B cell (primary cell): ENCODE data around the gene CLN6. TPM values are rescaled to one million over a fixed set of nuclear protein-coding genes. Genes with fewer than 3 reads are reported as not detected.

Experiments used
- ATAC-seq: fragments of 200-7000 bp; cut with Tn5 transposase; one replicate; pipeline ENCODE4 v1.10.0; 2021; ENCODE audit warnings: low read depth, mild to moderate bottlenecking, moderate number of reproducible peaks, moderate library complexity
- CTCF ChIA-PET: fragments of 350-600 bp; sonication (Branson Sonifier 250); formaldehyde crosslinking; loops from one replicate; lab custom pipeline; 2021; ENCODE audit warnings: antibody characterized with exemption, inconsistent platforms; lab: Charles Lee
- POLR2A ChIA-PET: fragments of 350-600 bp; sonication (Branson Sonifier 250); formaldehyde crosslinking; loops from one replicate; lab custom pipeline; 2021; ENCODE audit warnings: antibody characterized with exemption; lab: Charles Lee
- DNase-seq: peaks from one replicate; pipeline ENCODE4 v3.0.0; 2013
- H2AFZ ChIP-seq: 2 replicates; pipeline ENCODE4 v1.6.1; 2012; ENCODE audit warnings: mild to moderate bottlenecking, low read depth, low read length; ENCODE audit not compliant: insufficient read depth, poor library complexity, severe bottlenecking
- H3K27ac ChIP-seq, 2 donors: 1 replicate in 1 of 2; 2 replicates in 1 of 2; pipeline ENCODE4 v1.5.1; 2012 to 2013; ENCODE audit warnings: low read length in 2 of 2, mild to moderate bottlenecking in 2 of 2, moderate library complexity in 1 of 2
- H3K27me3 ChIP-seq, 4 experiments: fragments of 200-600 bp in 1 of 4; sonication (generic) in 1 of 4; replicated peaks in 1 of 4; 1 replicate in 2 of 4; 2 replicates in 2 of 4; pipeline versions ENCODE4 v1.6.1 to v1.7.0; 2013 to 2016; ENCODE audit warnings: low read length in 3 of 4, mild to moderate bottlenecking in 2 of 4, mixed read lengths in 1 of 4, moderate library complexity in 1 of 4; ENCODE audit not compliant: insufficient read depth in 4 of 4, control insufficient read depth in 3 of 4; ENCODE audit errors: control extremely low read depth in 1 of 4
- H3K36me3 ChIP-seq, 2 experiments: replicated peaks in 1 of 2; 1 replicate in 1 of 2; 2 replicates in 1 of 2; pipeline versions ENCODE4 v1.6.1 to v1.7.1; 2013; ENCODE audit warnings: low read length in 1 of 2; ENCODE audit not compliant: insufficient read depth in 2 of 2, control insufficient read depth in 1 of 2; ENCODE audit errors: control extremely low read depth in 1 of 2, extremely low read depth in 1 of 2
- H3K4me1 ChIP-seq, 2 donors: fragments of 200-600 bp in 1 of 2; sonication (generic) in 1 of 2; 1 replicate in 1 of 2; 2 replicates in 1 of 2; pipeline versions ENCODE4 v1.5.1 to v1.6.1; 2013 to 2017; ENCODE audit warnings: low read length in 2 of 2; ENCODE audit not compliant: control insufficient read depth in 2 of 2, insufficient read depth in 2 of 2
- H3K4me2 ChIP-seq: replicated peaks from 2 replicates; pipeline ENCODE3; 2012; ENCODE audit warnings: mild to moderate bottlenecking, low read depth, low read length; ENCODE audit not compliant: poor library complexity, severe bottlenecking
- H3K4me3 ChIP-seq, 5 experiments: fragments of 200-600 bp in 1 of 5; sonication (generic) in 1 of 5; 1 replicate in 3 of 5; 2 replicates in 2 of 5; pipeline versions ENCODE4 v1.5.1 to v1.7.0; 2011 to 2016; ENCODE audit warnings: low read length in 4 of 5, mild to moderate bottlenecking in 4 of 5, low read depth in 2 of 5, control low read depth in 1 of 5, moderate library complexity in 1 of 5; ENCODE audit not compliant: insufficient read depth in 1 of 5; ENCODE audit errors: control extremely low read depth in 1 of 5, extremely low read depth in 1 of 5
- H3K79me2 ChIP-seq: fragments of 200-600 bp; sonication (generic); one replicate; pipeline ENCODE4 v1.6.0; 2016; ENCODE audit warnings: low read length; ENCODE audit not compliant: control insufficient read depth, insufficient read depth
- H3K9ac ChIP-seq: fragments of 200-600 bp; sonication (generic); 2 replicates; pipeline ENCODE4 v1.6.1; 2017; ENCODE audit warnings: mild to moderate bottlenecking, low read length, moderate library complexity
- H3K9me3 ChIP-seq, 3 donors: one replicate each; pipeline versions ENCODE4 v1.6.1 to v1.7.1; 2013; ENCODE audit warnings: low read length in 2 of 3; ENCODE audit not compliant: control insufficient read depth in 2 of 3, insufficient read depth in 1 of 3; ENCODE audit errors: control extremely low read depth in 1 of 3
- H4K20me1 ChIP-seq: 2 replicates; pipeline ENCODE4 v1.6.0; 2012; ENCODE audit warnings: mild to moderate bottlenecking, low read length; ENCODE audit not compliant: insufficient read depth, control insufficient read depth, poor library complexity, severe bottlenecking
- H3K27ac Mint-ChIP-seq: one replicate; pipeline ENCODE4 v1.8.0; 2021; ENCODE audit warnings: mixed read lengths
- H3K27me3 Mint-ChIP-seq: one replicate; pipeline ENCODE4 v1.8.0; 2021; ENCODE audit warnings: mixed read lengths
- H3K4me1 Mint-ChIP-seq: one replicate; pipeline ENCODE4 v1.8.0; 2021; ENCODE audit warnings: mixed read lengths
- H3K4me3 Mint-ChIP-seq: one replicate; pipeline ENCODE4 v1.8.0; 2021; ENCODE audit warnings: mixed read lengths
- H3K9me3 Mint-ChIP-seq: one replicate; pipeline ENCODE4 v1.8.0; 2022; ENCODE audit warnings: mixed read lengths; ENCODE audit not compliant: insufficient read depth
- EZH2 ChIP-seq: IDR thresholded peaks from 2 replicates; pipeline ENCODE4 v1.6.1; 2012; ENCODE audit warnings: borderline replicate concordance, low read depth, mild to moderate bottlenecking, moderate library complexity, low read length; ENCODE audit not compliant: insufficient read depth, poor library complexity, severe bottlenecking
- WGBS: methylation state at CpG from one replicate; pipeline ENCODE4 v1.1.5; 2013; ENCODE audit warnings: missing lambda C conversion rate; ENCODE audit not compliant: insufficient coverage; 5-methylcytosine and 5-hydroxymethylcytosine counted together
- intact Hi-C: fragments of 100-400 bp; cut with micrococcal nuclease; formaldehyde crosslinking; loops from one replicate; pipeline ENCODE4 v1.10.0; 2022
- polyA plus RNA-seq: library from polyadenylated mRNA; depleted of rRNA; stranded (reverse); fragments of >200 nt; gene quantifications from 2 replicates; pipeline ENCODE4 v1.2.3, GENCODE V29; 2012
- total RNA-seq, 2 donors: library from RNA; stranded (reverse); fragments of 120-200 nt in 1 of 2; gene quantifications; 1 replicate in 1 of 2; 2 replicates in 1 of 2; pipeline versions ENCODE4 v1.2.3 to v1.2.4, GENCODE V29; 2013 to 2022
- TF ChIP-seq, protein P1 (sequence below): fragments of 200-600 bp; IDR thresholded peaks from one replicate; pipeline ENCODE4 v1.8.0; 2022; ENCODE audit warnings: antibody characterized with exemption, mild to moderate bottlenecking

CLN6 gene
- total and polyA plus RNA-seq, 2 donors (not counting 1 experiment from before 2014, with no cell fraction given), result 22.8 TPM

DNA sequence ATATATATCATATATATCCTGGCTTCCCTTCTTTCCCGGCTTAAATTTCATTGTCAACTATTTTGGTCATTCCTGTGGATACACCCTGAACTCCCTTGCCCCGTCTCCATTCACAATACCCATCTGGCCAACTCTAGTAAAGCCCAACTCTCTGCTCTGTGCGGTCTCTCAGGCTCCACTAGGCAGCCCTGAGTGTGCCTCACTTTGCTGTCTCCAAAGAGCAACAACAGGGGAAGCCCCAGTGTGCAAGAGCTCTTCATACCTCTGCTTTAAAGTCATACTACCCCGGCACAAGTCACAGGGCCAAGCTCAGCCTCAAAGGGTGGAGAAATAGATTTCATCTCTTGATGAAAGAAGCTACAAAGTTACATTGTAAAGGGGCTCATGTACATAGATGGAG is 29.2 kb upstream of the CLN6 start:
- peaks cover 10 to 12% of the 10 kb centered on the region in 2 donors for H3K4me1 ChIP-seq
- intact Hi-C loops, result loop anchor here (10.0 kb wide), 1 partner anchor 666 kb away; no protein-coding TSS in a partner anchor
- peaks cover 0 to 17% (median 8%) of the 10 kb centered on the region in 4 experiments for H3K27me3 ChIP-seq
- H3K4me2 ChIP-seq, result no peak overlapping the region
- ChIA-PET CTCF (no interaction called here), POLR2A (no interaction called here)
- H3K4me3 ChIP-seq, result no peak overlapping the region
- no peaks in the 10 kb centered on the region for H3K79me2 ChIP-seq
- no peak overlapping the region for H3K27ac Mint-ChIP-seq
- no peak for ATAC-seq
- no peaks in the 10 kb centered on the region for H3K9me3 Mint-ChIP-seq
- TF ChIP-seq, protein P1, sequence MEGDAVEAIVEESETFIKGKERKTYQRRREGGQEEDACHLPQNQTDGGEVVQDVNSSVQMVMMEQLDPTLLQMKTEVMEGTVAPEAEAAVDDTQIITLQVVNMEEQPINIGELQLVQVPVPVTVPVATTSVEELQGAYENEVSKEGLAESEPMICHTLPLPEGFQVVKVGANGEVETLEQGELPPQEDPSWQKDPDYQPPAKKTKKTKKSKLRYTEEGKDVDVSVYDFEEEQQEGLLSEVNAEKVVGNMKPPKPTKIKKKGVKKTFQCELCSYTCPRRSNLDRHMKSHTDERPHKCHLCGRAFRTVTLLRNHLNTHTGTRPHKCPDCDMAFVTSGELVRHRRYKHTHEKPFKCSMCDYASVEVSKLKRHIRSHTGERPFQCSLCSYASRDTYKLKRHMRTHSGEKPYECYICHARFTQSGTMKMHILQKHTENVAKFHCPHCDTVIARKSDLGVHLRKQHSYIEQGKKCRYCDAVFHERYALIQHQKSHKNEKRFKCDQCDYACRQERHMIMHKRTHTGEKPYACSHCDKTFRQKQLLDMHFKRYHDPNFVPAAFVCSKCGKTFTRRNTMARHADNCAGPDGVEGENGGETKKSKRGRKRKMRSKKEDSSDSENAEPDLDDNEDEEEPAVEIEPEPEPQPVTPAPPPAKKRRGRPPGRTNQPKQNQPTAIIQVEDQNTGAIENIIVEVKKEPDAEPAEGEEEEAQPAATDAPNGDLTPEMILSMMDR, result no peak
- TF ChIP-seq EZH2, result no peak
- H4K20me1 ChIP-seq, result no peaks in the 10 kb centered on the region
- H3K27ac ChIP-seq, result no peak overlapping the region
- H3K4me1 Mint-ChIP-seq, result peaks cover 4% of the 10 kb centered on the region
- no peak overlapping the region for H2AFZ ChIP-seq
- DNase-seq, result no peak
- H3K27me3 Mint-ChIP-seq, result peaks cover 30% of the 10 kb centered on the region
- 84% methylated on average over 2 of the region's 4 CpGs for WGBS
- no peaks in the 10 kb centered on the region for H3K9me3 ChIP-seq
- H3K9ac ChIP-seq, result no peak overlapping the region
- no peak overlapping the region for H3K4me3 Mint-ChIP-seq
- no peaks in the 10 kb centered on the region for H3K36me3 ChIP-seq

DNA sequence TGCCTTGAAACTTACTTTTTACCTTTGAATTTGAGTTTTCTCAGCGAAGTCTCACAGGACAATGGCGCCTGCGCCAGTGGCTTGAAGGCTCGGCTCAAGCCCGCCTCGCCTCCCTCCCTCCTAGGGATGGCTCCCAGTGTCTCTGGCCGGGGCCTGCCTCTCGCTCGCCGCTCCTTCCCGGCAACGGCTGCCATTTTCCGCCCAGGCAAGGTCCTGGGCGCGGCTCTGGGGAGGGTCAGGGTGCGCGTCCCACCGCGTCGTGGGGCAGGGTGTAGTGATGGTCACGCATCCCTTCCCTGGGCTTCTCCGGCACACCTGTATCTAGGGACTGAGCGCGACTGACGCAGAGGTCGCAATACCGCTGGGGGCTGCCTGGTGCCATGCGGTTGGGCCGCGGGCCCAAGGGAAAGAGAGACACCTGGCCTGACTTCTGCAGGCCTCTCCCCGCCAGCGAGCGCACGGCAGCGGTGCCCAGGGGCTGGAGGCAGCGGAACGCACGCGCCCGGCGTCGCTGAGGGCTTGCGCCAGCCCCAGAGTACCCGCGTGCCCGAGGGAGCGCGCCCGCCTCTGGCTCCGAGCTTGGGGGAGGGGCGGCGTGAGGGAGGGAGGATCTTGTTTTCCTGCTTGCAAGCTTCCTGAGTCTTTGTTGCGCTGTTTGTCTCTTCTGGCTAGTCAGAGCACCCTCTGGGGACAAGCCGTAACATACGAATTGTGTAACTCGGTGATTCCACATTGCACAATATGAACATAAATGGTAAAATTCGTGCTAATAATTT is 27.3 kb upstream of the CLN6 start:
- Histone ChIP-seq H3K27me3 (peaks cover 0 to 17% (median 7%) of the 10 kb centered on the region in 4 experiments), H2AFZ (peak overlapping the region; percentile 77), H4K20me1 (no peaks in the 10 kb centered on the region), H3K9ac (peak overlapping the region; percentile 52), H3K9me3 (no peaks in the 10 kb centered on the region), H3K4me3 (peak overlapping the region; percentile 14 to 51 (median 43)), H3K36me3 (no peaks in the 10 kb centered on the region), H3K79me2 (no peaks in the 10 kb centered on the region), H3K4me1 (peaks cover 10 to 12% of the 10 kb centered on the region in 2 donors), H3K27ac (no peak overlapping the region), H3K4me2 (peak overlapping the region; percentile 85)
- 20% methylated on average over 52 of the region's 57 CpGs for WGBS
- POLR2A ChIA-PET, result no interaction called here
- CTCF ChIA-PET, result no interaction called here
- TF ChIP-seq, protein P1, result no peak
- intact Hi-C loops, result loop anchor here (10.0 kb wide), 1 partner anchor 668 kb away; no protein-coding TSS in a partner anchor
- ATAC-seq (peak; percentile 41), DNase-seq (peak; percentile 53)
- H3K9me3 Mint-ChIP-seq, result no peaks in the 10 kb centered on the region
- H3K4me1 Mint-ChIP-seq, result peaks cover 4% of the 10 kb centered on the region
- peak overlapping the region; percentile 77 for H3K4me3 Mint-ChIP-seq
- no peak overlapping the region for H3K27ac Mint-ChIP-seq
- H3K27me3 Mint-ChIP-seq, result peaks cover 19% of the 10 kb centered on the region
